HG02970 (cell line): ENCODE results near the gene ATE1.

Experiments used
- ATAC-seq: cut with Tn5 transposase; IDR thresholded peaks from one replicate; pipeline ENCODE4 v1.9.1; 2021; ENCODE audit warnings: mild to moderate bottlenecking, moderate library complexity, moderate number of reproducible peaks; ENCODE audit not compliant: unreplicated experiment, low FRiP score

Gene ATE1

DNA sequence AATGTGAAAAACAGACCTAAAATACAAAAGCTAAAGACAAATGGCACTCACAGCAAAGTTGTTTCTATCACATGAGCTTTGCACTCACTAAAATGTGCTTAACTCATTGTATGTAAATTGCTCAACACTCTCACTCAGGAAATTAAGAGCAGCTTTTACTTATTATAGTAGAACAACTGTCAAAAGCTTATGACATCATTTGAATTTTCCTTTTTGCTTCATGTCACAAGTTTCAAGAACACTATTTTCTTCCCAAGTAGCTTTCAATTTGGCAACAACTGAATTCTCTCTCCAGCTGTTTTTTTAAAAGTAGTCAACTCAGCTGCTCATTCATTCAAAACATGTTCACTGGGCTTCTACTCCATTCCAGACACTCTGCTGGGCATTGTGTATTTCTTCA lies 46.9 kb downstream of the ATE1 start:
- no peak for ATAC-seq

DNA sequence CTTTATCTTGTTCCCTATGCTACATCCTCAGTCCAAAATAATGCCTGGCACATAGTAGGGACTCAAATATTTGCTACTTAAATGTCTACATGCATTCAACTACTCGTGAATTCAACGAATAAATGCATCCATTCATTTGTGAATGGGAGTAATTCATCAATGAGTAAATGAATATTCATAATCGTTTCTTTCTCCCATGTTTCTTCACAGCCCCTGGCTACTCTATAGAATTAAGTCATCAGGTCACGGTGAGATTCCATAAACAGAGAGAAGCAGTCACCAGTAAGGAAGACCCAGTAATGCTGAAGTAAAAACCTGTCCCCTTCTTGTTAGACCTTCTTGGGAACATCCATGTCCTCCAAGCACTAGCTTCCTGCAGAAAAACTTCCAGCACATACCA lies 48.4 kb downstream of the ATE1 start:
- ATAC-seq = no peak

DNA sequence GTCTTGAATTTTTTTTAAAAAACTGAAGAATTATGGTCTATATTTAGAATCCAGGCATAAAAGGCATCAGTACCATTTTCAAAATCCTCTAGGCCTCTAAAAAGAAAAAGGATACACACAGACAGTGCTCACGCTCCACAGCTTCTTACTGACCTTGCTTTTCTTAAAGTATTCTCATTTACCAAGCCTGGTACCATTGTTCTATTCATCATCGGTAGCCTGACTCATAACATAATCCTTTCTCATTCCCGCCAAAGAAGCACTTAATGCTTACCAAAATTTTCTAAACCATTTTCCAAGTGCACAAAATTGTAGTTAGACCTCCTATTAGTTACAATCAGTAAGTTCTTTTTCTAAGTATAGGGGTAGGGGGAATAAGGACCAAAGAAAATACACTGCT lies 54.6 kb downstream of the ATE1 start:
- no peak for ATAC-seq

DNA sequence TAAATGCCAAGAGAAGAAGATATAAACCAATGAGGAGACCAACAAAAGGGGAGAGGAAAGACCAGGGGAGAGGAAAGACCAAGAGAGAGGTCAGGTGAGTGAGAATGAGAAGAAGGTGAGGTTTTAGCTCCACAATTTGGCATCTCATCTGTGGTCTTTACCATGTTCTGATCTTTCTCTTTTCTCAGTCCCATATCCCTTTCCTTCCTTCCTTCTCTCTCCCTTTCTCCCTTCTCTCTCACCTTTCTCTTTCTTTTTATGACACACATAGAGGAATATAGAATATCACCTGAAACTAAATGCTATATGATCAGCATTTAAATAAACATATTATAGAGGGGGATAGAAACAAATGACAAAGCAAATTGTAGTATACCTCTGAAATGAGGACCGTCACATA lies 57.4 kb downstream of the ATE1 start:
- no peak for ATAC-seq

DNA sequence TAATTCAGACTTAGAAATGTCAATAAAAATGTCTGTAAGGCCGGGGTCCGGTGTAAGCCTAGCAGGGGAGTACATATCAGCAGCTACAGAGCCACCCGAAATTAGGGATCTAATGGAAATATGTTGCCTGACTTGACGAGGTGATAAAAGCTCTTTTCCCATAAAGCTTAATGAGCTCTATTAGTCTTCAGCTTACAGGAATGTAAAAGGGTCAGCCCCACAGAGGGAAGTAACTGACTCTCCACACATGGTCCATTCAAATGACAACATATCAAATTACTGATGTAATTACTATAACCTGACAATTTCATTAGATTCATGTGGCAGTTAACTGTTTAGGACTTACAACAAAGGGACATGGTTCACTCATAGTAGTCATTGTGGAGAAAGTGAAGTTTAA lies 62.3 kb downstream of the ATE1 start:
- no peak for ATAC-seq

DNA sequence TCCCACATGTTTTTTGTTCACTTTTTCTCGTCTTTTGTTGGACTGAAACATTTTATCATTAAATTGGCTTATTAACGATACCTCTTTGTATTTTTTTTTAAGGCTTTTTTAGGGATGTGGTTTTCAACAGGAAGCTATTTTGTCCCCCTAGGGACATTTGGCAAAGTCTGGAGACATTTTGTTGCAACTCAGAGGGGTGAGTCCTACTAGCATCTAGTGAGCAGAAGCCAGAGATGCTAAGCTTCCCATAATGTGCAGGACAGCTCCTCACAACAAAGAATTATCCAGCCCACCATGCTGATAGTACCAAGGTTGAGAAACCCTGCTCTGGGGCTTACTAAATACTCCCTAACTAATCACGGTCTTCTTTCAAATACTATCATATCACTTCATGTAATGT lies 63.2 kb downstream of the ATE1 start:
- ATAC-seq = no peak

DNA sequence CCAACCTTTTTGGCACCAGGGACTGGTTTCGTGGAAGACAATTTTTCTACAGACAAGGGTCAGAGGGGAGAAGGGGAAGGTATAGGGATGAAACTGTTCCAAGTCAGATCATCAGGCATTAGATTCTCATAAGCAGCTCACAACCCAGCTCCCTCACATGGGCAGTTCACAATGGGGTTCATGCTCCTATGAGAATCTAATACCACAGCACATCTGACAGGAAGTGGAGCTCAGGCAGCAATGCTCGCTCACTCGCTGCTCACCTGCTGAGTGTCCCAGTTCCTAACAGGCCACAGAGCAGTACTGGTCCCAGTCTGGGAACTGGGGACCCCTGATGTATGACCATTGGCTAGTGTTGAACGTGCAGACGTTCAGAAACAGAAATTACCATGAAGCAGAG lies 63.7 kb downstream of the ATE1 start:
- ATAC-seq = no peak

DNA sequence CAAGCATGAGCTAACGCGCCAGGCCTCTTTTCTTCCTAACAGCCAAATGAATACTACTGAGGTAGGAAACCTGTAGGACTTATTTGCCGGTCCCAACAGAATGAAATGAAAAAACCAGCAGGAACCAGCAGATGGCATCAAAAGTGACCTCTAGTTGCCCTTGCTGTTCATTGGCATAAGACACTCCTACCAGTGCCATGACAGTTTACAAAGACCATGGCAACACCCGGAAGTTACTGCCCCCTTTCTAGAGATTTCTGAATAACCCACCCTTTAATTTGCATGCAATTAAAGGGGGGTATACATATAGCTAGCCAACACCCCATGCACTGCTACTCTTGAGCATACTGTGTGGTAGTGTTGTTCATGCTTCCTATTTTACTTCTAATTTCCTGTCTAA lies 65.2 kb downstream of the ATE1 start:
- ATAC-seq = no peak

DNA sequence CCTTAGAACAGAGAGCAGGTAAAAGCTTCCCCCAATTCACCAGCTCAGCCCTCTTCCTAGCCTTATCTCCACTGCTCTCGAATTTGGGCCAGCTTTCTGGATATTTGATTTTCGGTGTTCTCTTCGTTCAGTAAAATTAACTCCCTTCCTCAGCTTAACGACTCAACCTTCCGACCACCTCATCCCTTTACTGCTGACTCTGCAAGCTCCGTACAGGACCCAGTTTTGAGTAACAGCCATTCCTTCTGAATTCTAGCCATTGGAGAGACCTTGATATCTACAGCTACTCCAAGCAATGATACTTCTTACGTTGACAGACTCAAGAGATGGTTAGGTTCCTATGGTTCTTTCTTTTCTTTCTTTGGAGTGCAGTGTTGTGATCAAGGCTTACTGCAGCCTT lies 65.8 kb downstream of the ATE1 start:
- no peak for ATAC-seq

DNA sequence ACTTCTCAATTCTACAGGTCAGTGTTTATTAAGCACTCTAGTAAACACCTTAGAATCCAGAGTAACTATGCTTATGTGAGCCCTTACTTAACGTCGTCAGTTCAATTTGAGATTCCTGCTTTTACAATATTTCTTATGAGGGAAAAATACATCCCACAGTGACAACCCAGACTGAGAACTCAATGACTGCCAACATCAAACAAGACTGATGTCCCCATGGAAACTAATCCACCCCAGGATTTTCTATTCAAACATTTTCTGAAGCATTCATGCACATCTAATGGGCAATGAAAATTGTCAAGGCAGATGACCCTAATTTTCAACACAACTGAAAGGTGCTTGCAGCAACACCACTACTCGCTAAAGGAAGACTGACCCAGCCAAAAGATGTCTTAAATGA lies 67.0 kb downstream of the ATE1 start:
- ATAC-seq = no peak

DNA sequence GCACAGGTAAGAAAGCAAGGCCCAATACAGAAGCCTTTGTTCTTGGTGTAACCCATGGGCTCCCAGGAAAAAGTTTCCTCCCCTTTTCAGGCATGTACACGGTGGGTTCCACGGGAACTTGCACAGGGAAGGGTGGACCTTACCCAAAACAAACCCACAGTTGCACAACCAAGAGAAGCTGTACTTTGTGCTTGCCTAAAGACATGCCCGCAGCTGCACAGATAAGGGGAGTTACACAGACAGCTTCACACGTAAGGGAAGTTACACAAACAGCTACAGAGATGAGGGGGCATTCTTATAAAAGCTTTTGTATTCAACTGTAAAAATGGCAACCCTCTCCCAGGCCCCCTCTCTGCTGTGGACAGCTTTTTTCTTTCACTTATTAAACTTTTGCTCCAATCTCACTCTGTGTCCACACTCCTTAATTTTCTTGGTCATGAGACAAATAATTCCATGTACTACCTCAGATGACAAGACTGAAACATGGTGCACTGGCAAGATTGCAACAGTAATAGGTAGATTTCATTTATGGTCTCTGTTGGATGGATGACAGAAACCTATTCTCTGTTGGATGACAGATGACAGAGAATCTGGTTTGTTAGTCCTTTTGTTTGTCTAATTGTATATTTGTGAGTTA lies 72.9 kb downstream of the ATE1 start:
- ATAC-seq = no peak

DNA sequence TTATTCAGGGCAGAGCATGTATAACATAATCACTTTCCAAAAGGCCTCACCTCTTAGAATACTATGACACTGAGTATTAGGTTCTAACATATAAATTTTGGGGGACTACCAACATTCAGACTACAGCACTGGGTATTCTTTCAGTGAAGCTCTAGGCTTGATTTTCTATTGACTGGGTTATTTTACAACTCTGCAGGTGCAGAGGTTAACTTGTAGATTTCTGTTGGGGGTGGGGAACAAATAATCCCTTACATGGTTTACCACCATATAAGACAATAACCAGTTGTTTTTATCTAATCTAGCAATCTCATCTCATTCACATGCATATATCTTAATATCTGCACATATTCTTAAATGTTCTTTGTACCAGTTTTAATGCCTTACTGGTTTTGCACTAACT lies 73.9 kb downstream of the ATE1 start:
- ATAC-seq = no peak

DNA sequence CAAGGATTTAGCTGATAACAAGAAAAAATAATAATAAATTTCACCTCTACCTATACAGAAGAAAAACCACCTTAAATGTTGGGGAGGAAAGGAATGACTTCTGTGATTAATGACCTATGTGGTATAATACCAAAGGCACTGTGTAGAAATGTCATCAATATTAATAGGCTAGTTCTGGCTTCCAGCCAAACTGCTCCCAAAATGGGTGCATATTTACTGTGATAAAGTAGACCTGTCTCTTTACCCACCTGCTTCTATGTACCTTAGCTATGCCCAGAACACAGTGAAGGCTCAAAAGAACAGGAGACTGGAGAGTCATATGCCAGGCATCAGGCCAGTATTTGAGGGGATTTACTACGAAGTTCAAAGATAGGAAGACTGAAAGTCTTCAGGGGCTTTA lies 76.0 kb downstream of the ATE1 start:
- no peak for ATAC-seq

DNA sequence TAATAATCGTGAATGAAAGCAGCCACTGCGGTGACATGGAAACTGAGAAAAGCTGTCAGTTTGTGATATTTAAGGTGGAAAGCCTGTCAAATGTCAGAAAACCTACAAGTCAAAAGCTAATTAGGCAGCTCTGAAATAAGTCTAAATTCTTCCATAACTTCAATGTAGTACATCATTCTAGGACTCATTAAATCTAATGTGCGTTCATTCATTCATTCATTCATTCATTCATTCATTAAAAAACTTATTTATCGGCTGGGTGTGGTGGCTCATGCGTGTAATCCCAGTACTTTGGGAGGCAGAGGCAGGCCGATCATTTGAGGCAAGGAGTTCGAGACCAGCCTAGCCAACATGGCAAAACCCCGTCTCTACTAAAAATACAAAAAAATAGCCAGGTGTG lies 79.7 kb downstream of the ATE1 start:
- no peak for ATAC-seq

DNA sequence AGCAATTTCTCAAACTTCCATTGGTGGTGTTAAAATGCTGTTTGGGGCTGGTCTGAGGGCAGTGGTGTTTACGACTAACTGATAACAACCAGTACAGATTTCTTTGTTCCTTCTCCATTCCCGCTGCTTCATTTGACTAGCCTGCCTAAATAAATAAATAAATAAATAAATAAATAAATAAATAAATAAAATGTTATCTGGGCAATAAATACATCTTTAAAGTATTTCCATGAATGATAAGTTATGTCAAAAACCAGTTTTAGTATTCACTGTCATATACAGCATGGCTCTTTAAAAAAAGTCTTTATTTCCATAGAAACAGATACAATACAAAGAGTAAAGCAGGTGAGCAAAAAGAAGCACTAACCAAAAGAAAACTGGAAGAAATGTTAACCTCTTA lies 81.3 kb downstream of the ATE1 start:
- no peak for ATAC-seq

DNA sequence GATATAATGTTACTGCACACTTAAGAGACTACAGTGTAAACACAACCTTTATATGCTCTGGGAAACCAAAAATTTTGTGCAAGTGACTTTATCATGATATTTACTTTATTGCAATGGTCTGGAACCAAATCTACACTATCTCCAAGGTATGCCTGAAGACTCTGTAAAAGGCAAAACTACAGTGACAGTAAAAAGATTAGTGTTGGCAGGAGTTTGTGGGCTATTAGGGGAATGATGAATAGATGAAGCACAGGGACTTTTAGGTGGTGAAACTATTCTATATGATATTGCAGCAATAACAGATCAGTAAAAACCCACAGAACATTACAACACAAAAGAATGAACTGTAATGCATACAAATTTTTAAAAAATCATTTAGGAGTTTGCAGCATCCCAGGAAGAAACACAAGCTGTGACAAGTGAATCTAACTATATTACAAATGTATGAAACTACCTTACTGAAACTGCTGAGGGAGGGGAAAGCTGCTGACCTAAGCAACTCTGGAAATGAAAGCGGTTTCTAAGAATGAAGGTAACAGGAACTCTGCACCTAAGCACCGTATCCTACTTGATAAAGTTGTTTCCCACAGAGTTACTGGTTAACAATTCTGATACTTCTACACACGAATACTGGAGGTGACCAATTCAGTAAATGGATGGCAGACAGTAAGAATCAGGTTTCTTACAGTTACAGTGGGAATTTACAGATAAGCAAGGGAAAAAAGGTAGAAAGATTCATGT lies 82.6 kb downstream of the ATE1 start:
- ATAC-seq = peak; percentile 55

DNA sequence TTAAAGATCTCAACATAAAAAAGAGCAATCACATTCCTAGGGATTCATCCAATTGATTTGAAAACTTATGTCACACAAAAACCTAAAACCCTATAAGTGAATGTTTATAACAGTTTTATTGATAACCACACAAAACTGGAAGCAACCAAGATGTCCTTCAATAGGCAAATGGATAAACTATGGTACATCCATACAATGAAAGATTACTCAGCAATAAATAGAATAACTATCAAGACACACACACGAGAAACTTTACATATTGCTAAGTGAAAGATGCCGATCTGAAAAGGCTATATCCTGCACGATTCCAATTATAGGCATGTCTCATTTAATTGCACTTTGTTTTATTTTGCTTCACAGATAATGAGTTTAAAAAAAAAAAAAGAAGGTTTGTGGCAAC lies 83.3 kb downstream of the ATE1 start:
- no peak for ATAC-seq

DNA sequence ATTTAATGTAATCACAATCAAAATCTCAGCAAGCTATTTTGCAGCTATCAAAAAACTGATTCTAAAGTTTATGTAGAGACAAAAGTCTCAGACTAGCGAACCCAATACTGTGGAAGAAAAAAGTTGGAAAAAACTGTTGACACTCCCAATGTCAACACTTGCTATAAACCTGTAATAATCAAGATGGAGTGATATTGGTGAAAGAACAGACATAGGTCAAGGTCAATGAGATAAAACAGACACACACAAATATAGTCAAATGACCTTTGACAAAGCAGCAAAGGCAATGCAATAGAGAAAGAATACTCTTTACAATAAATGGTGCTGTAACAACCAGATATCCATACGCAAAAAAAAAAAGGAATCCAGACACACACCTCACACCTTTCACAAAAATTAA lies 84.5 kb downstream of the ATE1 start:
- no peak for ATAC-seq

DNA sequence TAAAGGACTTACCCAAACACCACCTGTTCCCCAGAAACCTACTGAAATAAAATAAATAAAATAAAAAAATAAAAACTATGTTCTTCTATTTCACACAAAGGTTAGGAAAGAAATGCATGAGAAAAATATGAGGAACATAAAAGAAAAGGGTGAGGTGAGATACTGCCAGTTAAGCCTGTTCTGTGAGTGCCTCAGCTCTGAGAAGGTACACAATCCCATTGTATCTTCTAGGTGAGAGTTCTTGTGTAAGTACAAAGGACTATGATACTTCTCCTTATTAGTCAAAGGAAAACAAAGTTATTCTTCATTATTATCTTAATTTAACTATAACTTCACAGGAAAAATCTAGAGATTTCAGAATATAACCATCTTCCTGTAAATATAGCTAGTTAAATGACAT lies 86.0 kb downstream of the ATE1 start:
- no peak for ATAC-seq

DNA sequence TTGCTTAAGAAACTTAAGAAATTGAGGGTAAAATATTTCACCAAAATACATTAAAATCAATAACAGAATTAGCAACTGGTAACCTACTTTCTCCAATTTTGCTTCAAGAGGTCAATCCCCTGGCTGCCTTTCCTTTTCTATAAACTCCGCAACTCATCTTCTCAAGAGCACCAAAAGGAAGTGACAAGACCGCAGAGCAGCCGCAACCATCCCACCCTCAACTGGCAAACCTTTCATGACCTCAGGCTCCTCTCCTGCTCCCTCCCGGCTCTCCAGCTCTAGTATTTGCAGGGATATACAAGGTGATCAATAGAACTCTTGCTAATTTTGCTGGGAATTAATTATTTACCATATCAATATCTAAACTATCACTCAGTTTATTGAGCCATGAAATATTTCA lies 88.9 kb downstream of the ATE1 start:
- ATAC-seq = no peak

DNA sequence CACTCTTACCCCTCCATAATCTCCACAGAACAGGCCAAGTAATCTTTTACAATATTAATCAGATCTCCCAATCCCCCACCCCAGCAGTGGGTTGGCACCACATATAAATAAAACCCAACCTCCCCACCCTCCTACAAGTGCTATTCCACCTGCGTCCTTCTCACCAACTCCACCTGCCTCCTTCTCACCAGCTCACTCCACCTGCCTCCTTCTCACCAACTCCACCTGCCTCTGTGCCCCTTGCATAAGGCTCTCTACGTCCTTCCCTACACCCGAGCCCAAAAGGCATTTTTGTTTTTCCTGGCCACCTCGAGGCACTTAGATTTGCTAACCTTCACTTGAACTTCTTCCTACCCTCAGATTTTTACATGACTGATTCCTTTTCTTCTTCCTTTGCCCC lies 89.7 kb downstream of the ATE1 start:
- ATAC-seq = no peak

DNA sequence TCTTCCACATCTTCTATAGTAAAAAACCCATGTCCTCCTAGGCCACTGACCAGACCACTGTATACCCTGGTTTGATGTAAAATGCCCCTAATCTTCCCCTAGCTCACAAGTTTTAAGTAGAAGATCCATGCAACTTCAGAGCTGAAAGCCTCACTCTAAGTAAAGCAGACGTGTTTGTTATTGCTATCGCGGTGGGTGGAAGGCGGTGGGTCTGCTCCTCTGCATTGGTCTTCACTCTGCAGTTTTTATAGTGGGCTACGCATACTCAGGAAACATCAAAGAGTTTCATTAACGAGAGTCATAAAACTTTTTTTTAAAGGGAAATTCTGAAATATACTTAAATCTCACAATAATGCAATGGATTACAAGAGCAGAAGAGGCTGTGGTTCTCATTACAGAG lies 91.7 kb downstream of the ATE1 start:
- ATAC-seq = no peak

DNA sequence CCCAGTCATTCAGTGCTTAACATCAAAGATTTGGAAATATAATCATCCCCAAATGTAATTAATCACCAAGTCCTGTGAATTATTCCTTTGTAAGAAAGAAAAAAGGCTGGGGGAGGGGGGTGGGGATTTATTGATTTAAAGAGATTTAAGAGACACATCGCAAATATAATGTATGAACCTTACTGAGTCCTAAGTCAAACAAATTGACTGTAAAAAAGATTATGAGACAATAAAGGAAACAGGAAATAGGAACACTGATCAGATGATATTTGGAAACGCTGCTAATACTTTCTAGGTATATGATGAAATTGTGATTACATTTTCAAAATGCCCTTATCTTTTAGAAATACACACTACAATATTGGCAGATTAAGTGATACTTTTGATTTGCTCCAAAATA lies 92.5 kb downstream of the ATE1 start:
- ATAC-seq = no peak
